ENCODE measurements around the gene VSIG1. TPM values are rescaled to one million over a fixed set of nuclear protein-coding genes. Genes with fewer than 3 reads are reported as not detected.

VSIG1 gene
- total and polyA plus RNA-seq, 11 donors = 0.22 to 0.35 (median 0.25) TPM; not detected in 8

DNA sequence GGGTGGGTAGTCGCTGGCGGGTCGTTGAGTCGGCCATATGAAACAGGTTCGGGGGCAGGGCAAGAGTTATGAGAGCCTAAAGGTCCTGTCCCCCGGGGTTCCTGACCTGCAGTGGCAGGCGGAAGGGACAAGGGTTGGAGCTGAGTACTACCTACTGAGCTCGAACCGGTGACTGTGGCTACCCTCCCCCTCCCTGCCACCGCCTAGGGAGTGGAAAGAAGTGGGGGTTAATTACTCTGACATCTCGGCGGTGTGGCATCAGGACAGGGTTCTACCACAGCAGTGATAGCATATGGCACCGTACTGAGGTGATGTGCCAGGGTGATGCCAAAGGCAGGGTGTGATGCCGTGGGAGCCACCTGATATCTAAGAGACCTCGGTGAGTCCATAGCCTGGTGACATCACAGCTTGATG lies 47.0 kb downstream of the VSIG1 start:
- TF ChIP-seq, protein P1, sequence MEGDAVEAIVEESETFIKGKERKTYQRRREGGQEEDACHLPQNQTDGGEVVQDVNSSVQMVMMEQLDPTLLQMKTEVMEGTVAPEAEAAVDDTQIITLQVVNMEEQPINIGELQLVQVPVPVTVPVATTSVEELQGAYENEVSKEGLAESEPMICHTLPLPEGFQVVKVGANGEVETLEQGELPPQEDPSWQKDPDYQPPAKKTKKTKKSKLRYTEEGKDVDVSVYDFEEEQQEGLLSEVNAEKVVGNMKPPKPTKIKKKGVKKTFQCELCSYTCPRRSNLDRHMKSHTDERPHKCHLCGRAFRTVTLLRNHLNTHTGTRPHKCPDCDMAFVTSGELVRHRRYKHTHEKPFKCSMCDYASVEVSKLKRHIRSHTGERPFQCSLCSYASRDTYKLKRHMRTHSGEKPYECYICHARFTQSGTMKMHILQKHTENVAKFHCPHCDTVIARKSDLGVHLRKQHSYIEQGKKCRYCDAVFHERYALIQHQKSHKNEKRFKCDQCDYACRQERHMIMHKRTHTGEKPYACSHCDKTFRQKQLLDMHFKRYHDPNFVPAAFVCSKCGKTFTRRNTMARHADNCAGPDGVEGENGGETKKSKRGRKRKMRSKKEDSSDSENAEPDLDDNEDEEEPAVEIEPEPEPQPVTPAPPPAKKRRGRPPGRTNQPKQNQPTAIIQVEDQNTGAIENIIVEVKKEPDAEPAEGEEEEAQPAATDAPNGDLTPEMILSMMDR (IDR thresholded peaks at IDR 0.05) = no peak
- no peak for TF ChIP-seq POLR2A (IDR thresholded peaks at IDR 0.05)
- peak overlapping the region in 11 of 12 donors; percentile 48 to 90 (median 76) for H3K27ac ChIP-seq
- H3K27me3 ChIP-seq = no peaks in the 10 kb centered on the region
- no peak for DNase-seq
- peaks cover 0 to 25% (median 6%) of the 10 kb centered on the region in 12 donors for H3K4me1 ChIP-seq
- 0 to 40% (median 17%) methylated on average over 15 of the region's 15 CpGs for WGBS, 4 donors
- intact Hi-C loops (cut with DNase I) = loop anchor here in 3 of 10 donors (5.0 kb wide), 2 partner anchors 35 to 40 kb away; no protein-coding TSS in a partner anchor
- no peaks in the 10 kb centered on the region for H3K9me3 ChIP-seq
- peak; percentile 32 to 56 (median 53) for ATAC-seq
- peak overlapping the region; percentile 28 to 92 (median 68) for H3K4me3 ChIP-seq
- peaks cover 0 to 17% (median 13%) of the 10 kb centered on the region in 9 donors for H3K36me3 ChIP-seq

DNA sequence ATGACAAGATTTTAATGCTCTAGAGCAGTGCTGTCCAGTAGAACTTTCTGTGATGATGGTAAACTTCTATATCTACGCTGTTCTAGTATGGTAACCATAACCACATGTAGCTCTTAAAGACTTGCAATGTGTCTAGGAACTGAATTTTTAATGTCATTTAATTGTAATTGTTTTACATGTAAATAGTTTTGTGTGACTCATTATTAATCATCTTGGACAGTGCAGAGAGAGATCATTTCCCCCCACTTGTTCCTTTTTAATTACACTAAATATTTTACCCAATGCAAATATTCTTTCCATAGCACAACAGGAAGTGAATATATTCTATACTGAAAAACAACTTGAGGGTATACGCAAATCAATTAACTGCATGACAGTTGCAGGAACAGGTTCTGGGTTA lies 52.5 kb downstream of the VSIG1 start:
- TF ChIP-seq, protein P1 (IDR thresholded peaks at IDR 0.05) = no peak
- no peak for TF ChIP-seq POLR2A (IDR thresholded peaks at IDR 0.05)
- Histone ChIP-seq H3K9me3 (no peaks in the 10 kb centered on the region), H3K27me3 (peaks cover 0 to 5% (median 0%) of the 10 kb centered on the region in 9 donors), H3K4me3 (no peak overlapping the region), H3K4me1 (peaks cover 0 to 5% (median 0%) of the 10 kb centered on the region in 12 donors), H3K27ac (no peak overlapping the region), H3K36me3 (no peaks in the 10 kb centered on the region)
- DNase-seq = no peak
- intact Hi-C loops (cut with DNase I) = no loop called here
- WGBS, 4 donors = 81 to 98% (median 94%) methylated on average over 2 of the region's 2 CpGs
- no peak for ATAC-seq

DNA sequence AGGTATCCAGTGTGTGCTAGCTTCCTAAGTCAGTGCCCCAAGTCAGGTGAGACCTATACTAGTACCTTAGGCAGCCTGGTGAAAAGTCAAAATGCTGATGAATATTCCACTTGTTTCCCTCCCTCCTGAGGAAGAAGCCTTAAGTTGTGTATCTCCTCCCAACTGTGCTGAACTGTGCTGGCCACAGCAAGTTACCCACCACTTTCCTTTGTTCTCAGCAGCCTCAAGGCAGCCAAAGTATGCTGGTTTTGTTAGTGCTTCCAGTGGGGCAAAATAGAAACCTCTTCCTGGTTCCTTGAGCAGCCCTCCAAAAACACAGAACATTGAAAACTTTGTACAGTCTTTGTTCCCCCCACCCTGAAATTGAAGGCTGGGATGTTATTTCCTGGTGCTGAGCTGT lies 60.6 kb downstream of the VSIG1 start:
- Histone ChIP-seq H3K9me3 (peaks cover 0 to 7% (median 0%) of the 10 kb centered on the region in 12 donors), H3K27me3 (no peaks in the 10 kb centered on the region), H3K4me3 (no peak overlapping the region), H3K36me3 (no peaks in the 10 kb centered on the region), H3K4me1 (no peaks in the 10 kb centered on the region), H3K27ac (peak overlapping the region in 6 of 12 donors; percentile 4 to 69 (median 43))
- TF ChIP-seq POLR2A (IDR thresholded peaks at IDR 0.05) = no peak
- TF ChIP-seq, protein P1 (IDR thresholded peaks at IDR 0.05) = no peak
- intact Hi-C loops (cut with DNase I) = no loop called here
- DNase-seq (no peak), ATAC-seq (no peak)

DNA sequence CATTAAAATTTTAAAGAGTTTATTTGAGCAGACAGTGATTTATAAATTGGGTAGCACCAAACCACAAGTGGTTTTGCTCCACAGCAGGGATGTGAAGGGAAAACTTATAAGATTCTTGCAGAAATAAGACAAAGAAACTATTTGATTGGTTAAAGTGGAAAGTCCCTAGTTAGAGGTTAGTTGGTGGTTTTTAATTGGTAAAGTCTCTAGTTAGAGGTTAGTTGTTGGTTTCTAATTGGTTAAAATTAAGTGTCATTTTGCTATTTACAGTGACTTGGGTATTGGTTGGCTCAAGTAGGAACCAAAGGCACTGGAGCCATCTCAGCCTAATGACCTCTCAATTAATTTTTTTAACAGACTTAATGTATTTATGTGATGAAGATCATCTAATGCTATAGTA lies 69.7 kb downstream of the VSIG1 start:
- Histone ChIP-seq H3K9me3 (no peaks in the 10 kb centered on the region), H3K4me1 (peaks cover 0 to 12% (median 0%) of the 10 kb centered on the region in 12 donors), H3K27ac (no peak overlapping the region), H3K27me3 (peaks cover 0 to 7% (median 0%) of the 10 kb centered on the region in 9 donors), H3K36me3 (no peaks in the 10 kb centered on the region), H3K4me3 (no peak overlapping the region)
- DNase-seq (no peak), ATAC-seq (no peak)
- TF ChIP-seq POLR2A (IDR thresholded peaks at IDR 0.05) = no peak
- TF ChIP-seq, protein P1 (IDR thresholded peaks at IDR 0.05) = no peak
- intact Hi-C loops (cut with DNase I) = no loop called here
